Endothelial cell of umbilical vein (primary cell): ENCODE data around the gene ALG2.
"Not testable (repeated sequence)": the region's sequence is repeated elsewhere in the genome, so short reads cannot be mapped to it uniquely, and the experiment has no call there.

Source experiments
- CTCF ChIP-seq, 2 donors: IDR thresholded peaks; 1 replicate in 1 of 2; 2 replicates in 1 of 2; pipeline ENCODE4 v1.5.1; 2011; ENCODE audit warnings: low read length in 2 of 2, mild to moderate bottlenecking in 2 of 2, moderate library complexity in 2 of 2, control low read depth in 1 of 2, inconsistent platforms in 1 of 2, low read depth in 1 of 2; ENCODE audit not compliant: insufficient read depth in 1 of 2; ENCODE audit errors: extremely low read depth in 1 of 2
- MYC ChIP-seq: IDR thresholded peaks from one replicate; pipeline ENCODE4 v1.6.1; 2011; ENCODE audit warnings: mild to moderate bottlenecking, low read depth, low read length
- POLR2AphosphoS5 ChIP-seq: IDR thresholded peaks from 2 replicates; pipeline ENCODE4 v1.6.1; 2012; ENCODE audit warnings: low read depth, mild to moderate bottlenecking, control low read depth, low read length, moderate library complexity; ENCODE audit not compliant: insufficient read depth

- not testable (repeated sequence) for TF ChIP-seq POLR2AphosphoS5; MYC; CTCF (IDR thresholded peaks at IDR 0.05; ENCODE audit: extremely low read depth in 1 of 2, insufficient read depth in 1 of 2, low read depth in 1 of 2, low read length in 2 of 2)
Observed at GRCh38 chr9:99237849-99238248, 16.1 kb upstream of the ALG2 start.
